GM21825 (cell line): ENCODE measurements around the gene REV3L.
"Not testable (repeated sequence)": the region's sequence is repeated elsewhere in the genome, so short reads cannot be mapped to it uniquely, and the experiment has no call there.

ENCODE experiments used
- ATAC-seq: cut with Tn5 transposase; IDR thresholded peaks from one replicate; pipeline ENCODE4 v1.9.1; 2021; ENCODE audit warnings: mild to moderate bottlenecking, moderate library complexity; ENCODE audit not compliant: unreplicated experiment

The REV3L gene

DNA sequence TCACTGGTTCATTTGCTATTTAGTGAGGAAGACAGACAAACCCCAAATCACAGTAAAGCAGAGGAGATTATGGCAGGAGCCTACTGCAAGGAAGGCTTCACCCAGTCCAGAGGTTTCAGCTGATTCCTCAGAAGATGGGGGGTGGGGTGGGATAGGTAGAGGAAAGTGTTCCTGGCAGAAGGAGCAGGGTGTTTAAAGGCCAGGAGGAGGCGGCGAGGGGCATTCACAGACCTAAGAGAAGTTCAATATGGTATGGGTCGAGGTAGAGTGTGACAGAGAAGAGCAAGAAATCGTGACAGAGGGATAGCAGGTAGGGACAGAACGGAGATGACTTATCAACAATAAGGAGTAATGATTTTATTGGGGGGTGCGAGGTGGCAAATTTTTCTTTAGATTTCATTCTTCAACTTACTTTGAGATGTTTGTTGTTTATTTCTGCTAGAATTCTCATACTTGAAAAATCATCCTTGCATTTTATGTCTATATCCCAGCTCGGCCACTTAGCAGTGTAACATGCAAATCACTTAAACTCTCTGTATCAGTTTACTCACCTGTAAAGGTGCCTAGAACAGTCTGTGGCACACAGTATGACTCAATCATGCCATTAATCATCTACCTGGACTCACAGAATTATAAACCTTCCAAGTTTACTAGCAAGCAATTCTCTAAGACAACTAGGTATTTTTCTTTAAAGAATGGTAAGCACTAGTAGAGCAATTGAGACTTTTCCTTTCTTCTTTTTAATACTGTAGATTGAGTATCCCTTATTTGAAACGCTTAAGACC is 176.7 kb downstream of the REV3L start:
- no peak for ATAC-seq

DNA sequence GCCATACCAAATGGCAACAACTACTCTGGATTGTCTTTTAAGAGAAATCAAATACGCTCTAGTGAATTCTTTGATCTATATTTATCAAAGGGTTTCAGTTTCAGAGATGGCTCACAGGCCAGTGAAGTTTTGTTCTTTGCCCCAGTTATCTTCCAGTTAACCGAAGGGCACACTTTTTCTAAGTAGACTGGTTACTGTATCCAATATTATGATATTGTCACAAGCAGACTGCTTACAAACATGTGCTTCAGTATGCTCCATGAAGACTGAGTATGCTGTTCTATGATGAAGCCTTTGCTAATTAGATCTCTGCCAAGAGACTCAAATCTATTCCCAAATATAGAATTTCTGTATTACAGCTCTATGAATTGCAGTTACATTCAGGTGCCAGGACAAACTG is 181.1 kb downstream of the REV3L start:
- ATAC-seq = peak; percentile 52

DNA sequence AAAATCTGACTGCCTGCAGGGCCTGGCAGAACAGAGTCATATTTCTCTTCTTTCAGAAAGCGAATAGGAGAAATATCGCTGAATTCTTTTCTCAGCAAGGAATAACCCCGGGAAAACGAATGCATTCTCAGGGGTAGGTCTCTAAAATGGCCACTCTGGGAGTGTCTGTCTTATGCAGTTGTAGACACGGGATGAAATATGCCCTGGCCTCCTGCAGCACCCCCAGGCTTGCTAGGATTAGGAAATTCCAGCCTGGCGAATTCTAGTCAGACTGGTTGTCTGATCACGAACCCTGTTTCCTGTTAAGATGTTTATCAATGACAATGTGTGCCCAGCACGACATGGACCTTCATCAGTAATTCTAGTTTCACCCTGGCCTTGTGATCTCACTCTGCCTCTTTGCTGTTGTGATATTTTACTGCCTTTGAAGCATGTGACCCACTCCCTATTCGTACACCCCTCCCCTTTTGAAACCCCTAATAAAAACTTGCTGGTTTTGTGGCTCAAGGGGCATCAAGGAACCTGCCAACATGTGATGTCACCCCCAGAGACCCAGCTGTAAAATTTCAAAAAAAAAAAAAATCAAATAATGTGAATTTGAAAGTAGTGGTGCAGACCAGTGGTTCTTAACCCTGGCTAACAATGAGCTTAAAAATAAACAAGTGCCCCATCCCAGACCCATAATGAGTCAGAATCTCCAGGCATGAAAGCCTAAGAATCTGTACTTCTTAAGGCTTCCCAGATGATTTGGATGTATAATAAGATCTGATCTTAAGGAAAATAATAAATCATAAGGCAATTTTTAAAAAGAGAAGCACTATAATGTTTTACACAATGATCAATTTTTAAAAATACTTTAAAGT is 181.8 kb downstream of the REV3L start:
- ATAC-seq = not testable (repeated sequence)

DNA sequence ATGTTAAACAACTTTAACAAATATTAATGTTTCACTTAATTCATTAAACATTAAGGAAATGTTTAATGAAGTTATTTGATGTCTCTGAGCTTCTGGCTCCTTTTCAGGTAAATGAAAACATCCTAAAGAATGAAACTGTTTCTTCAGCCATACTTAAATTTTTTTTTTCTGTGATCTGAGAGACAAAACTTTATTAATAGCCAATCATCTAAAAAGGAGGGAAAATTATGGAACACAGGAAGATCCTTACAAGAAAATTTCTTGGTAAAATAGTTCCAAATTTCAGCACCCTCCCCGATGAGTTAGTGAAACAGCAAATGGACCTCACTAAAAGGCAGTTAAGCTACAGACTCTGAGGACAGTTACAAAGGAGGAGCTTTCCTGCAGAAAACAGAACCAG is 185.2 kb downstream of the REV3L start:
- no peak for ATAC-seq

DNA sequence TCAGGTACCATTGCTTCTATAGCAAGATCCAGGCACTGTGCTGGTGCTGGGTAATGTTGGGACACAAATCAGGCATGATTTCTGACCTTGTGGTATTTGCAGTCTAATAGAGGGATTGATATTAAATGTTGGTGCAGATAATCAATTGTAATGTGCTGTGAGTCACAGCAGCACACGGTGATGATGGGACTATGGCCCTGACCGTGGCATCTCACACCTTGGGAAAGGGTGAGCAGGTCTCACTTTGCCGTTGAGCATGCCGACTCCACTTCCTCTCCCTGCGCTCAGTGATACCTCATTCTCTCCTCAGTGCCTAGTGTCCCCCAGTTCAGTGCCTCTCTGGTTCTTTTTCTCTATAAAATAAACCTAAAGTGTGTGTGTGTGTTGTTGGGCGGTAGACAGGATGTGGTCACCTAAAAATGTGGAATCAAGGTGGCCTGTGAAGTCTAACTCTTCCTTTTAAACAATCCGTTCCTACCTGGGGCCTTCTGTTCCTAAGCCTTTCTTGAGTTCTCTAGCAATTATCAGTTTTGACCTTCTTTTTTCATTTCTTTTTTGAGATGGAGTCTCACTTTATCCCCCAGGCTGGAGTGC is 188.5 kb downstream of the REV3L start:
- no peak for ATAC-seq

DNA sequence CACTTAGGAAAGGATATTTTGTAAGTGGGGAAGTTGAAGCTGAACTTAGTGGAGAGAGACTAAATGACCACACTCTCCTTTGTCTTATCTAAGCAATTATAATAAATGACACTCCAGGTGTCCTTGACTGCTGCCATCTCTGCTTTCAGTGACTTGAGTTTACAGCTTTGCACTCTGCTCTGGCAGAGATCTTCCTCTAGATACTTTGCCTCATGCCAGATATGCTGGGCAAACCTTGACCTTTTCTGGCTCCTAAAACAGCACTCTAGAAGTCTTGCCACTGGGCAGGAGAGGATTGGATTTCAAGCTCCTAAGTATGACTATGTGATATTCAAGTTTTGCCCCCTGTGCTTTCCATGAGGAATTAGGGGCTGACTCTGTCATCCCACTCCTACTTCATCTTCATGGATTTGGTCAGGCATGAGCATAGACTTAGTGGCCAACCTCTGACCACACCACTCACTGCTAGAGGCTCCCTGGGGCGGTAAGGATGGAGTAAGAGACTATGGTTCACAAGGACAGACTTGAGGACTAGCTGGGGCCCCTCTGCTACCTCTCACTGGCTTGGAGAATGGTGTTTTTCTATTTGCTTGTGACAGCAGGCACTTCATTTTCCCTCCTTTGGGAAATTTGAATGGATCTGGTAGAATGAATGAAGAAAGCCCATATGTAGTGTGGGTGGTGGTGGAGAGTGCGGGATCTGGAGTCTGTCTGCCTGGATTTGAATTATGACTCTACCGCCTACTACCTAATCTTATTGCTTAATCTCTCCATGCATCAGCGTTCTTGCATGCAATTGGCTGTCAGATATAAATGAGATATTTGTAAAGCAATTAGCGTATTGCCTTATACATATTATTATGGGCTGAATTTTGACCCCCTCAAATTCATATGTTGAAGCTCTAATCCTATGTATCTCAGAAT is 191.4 kb downstream of the REV3L start:
- no peak for ATAC-seq

DNA sequence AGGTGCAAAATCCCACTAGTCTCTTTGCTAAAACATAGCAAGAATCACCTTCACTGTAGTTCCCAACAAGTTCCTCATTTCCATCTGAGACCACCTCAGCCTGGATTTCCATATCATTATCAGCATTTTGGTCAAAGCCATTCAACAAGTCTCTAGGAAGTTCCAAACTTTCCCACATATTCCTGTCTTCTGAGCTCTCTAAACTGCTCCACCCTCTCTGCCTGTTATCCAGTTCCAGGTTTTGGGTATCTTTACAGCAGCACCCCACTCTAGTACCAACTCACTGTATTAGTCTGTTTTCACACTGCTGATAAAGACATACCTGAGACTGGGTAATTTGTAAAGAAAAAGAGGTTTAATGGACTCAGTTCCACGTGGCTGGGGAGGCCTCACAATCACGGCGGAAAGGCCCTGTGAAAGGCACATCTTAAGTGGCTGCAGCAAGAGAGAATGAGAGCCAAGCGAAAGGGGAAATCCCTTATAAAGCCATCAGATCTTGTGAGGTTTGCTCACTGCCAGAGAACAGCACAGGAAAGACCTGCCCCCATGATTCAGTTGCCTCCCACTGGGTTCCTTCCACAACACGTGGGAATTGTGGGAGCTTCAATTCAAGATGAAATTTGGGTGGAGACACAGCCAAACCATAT is 192.2 kb downstream of the REV3L start:
- ATAC-seq = peak; percentile 90

DNA sequence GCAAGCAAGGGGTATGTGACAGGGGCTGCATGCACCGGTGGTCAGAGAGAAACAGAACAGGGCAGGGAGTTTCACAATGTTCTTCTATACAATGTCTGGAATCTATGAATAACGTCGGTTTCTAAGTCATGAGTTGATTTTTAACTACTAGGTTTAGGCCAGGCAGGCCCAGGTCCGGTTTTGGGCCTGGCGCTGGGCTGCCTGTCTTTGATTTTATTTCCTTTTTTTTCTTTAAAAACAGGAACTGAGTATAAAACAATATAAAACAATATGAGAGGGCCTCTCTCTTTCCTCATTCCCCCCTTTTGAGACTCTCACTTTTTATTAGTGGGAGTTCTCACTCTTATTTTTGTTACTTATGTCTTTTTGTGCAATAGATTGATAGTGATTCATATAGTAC is 198.7 kb downstream of the REV3L start:
- ATAC-seq = not testable (repeated sequence)

DNA sequence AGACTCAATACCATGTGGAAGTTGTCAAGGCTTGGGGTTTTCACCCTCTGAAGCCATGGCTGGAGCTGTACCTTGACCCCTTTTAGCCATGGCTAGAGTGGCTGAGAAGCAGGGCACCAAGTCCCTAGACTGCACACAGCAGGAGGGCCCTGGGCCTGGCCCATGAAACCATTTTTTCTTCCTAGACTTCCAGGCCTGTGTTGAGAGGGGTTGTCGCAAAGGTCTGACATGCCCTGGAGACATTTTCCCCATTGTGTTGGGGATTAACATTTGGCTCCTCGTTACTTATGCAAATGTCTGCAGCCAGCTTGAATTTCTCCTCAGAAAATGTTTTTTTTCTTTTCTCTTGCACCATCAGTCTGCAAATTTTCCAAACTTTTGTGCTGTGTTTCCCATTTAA is 199.3 kb downstream of the REV3L start:
- ATAC-seq = no peak

DNA sequence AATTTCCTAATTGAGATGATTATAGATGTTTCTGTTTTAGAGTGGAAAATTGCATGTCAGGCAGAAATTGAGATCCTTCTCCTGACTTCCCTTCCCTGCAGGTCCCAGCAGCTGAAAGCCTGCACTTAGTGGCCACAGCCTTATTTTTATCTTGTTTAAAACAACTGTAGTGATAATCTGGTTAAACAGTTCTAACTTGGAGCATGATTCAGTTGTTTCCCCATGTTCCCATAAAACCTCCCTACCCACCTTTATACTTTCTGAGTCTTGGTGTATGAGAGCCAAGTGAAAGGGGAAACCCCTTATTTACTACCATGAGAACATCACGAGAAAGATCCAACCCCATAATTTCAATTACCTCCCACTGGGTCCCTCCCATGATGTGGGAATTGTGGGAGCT is 200.5 kb downstream of the REV3L start:
- ATAC-seq = no peak

DNA sequence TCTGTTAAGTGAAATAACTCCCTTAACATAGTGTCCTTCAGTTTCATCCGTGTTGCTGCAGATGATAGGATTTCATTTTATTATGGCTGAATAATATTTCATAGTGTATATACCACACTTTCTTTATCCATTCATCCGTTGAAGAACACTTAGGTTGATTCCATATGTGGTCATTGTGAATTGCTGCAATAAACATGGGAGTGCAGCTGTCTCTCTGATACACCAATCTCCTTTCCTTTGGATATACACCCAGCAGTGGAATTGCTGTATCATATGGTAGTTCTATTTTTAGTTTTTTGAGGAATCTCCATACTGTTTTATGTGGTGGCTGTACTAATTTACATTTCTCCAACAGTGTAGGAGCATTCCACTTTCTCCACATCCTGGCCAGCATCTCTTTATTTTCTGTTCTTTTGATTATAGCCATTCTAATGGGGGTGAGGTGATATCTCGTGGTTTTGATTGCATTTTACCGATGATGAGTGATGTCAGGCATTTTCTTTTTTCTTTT is 202.5 kb downstream of the REV3L start:
- no peak for ATAC-seq

DNA sequence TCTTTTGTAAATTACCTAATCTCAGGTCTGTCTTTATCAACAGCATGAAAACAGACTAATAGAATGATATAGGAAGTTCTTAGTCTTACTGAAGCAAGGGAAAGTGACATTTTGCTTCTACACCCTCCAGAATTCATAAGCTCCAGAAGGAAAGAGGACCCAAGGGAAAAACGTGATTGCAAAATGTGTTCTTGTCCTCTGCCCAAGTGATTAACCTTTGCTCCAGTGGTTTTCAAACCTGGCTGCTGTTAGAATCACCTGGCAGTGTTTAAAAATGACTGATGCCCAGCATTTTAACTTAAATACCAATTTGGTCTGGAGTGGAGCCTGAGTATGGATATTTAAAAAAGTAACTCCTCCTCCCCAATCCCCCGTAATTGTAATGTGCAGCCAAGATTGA is 204.3 kb downstream of the REV3L start:
- ATAC-seq = no peak

DNA sequence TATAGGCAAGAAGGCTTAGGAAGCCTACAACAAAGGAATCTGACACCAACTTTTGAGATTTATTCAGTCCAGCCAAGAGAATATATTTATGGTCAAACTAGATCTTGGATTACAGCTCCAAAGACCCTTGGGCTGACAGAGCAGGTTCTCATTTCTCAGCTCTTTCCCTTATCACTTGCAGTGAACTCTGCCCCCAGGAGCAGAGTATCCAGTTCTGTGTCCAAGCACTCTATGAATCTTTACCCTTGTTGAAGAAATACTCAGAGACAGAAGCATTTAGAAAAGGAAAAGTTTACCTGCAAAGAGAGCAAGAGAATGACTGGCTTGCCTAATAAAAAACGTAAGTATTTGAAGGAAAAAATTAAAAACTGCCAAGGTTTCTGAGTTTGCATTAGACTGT is 205.2 kb downstream of the REV3L start:
- no peak for ATAC-seq

DNA sequence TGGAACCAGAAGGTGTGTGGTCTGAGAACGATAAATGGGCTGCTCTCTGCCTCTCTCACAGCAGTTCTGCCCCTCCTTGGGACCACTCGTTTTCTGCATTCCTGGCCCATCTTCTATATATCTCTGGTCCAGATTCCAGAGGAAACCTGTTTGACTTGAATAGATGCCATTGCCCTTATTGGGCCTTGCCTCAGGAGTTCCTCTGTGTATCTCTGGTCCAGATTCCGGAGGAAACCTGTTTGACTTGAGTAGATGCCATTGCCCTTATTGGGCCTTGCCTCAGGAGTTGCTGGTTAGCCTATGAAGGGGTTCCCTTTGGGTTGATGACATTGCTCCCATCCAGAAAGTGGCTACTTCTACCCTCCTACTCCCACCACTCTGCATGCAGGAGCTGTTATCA is 206.3 kb downstream of the REV3L start:
- ATAC-seq = no peak

DNA sequence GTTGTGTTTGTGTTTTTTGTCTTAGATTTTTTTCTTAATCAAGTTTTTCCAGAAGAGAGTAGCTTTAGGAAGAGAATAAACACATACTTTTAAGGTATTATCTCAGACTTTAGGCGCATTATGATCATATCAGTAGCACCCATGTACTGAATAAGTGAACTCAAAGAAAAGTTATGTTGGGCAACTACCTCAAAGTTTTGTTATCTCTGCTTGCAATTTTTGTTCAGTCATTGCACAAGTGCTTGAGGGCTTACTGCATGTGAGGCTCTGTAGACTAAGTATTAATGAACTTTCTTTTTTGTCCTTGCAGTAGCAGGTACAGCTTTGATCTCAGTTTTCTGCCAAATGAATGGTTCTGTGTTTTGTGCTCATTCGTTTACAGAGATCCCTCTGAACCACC is 206.7 kb downstream of the REV3L start:
- ATAC-seq = no peak

DNA sequence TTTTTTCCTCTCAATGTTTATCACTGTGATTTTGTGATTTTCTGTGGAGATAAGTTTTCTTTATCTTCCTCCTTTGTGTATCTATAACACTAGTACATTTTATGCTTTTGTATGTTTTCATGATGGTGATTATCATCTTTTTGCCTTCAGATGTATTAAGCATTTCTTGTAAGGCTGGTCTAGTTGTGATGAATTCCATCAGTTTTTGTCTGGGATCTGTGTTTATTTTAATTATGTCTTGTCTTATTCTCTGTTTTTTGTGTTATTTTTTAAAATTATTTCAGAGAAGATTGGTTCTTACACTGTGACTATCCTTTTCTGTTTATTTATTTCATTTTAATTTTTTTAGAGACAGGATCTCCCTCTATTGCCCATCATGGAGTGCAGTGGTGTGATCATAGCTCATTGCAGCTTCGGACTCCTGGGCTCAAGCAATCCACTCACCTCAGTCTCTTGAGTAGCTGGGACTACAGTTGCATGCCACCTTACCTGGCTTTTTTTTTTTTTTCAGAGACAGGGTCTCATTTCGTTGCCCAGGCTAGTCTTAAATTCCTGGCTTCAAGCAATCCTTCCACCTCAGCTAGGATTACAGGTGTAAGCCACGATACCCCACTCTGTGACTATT is 208.3 kb downstream of the REV3L start:
- ATAC-seq = no peak

DNA sequence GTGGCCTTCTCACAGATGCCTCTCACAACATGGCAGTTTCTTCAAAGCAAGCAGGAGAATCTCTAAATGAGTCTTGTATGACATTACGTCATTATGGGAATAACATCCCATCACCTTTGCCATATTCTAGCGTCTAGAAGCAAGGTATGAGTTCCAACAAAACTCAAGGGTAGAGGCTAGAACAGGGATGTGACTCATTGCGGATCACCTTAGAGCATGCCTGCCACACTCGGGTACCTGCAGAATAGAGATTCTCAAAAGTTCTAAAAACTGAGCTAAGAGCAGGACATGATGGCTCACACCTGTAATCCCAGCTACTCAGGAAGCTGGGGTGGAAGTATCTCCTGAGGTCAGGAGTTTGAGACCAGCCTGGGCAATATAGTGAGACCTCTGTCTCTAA is 212.9 kb downstream of the REV3L start:
- no peak for ATAC-seq

DNA sequence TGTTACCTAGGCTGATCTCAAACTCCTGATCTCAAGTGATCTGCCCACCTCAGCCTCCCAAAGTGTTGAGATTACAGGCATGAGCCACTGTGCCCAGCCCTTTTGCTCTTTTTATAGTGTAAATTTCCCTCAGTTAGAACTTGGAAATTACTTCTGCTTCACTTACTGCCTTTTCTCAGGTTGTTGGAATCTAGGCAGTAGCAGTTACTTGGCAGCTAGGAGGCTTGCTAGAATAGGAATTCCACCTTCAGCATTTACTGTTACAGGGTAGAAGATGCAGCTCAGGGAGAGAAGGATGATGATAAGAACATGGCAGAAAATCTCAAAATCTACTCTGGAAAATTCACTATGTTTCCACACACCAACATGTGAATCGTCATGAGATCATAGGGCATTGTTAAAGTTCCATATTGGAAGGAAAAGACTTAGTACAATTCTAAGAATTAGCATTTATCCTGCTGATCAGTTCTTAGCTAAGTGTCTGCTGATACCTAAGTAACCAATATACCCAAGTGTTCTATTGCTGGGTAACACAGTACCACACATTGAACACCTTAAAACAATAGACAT is 213.5 kb downstream of the REV3L start:
- ATAC-seq = no peak

DNA sequence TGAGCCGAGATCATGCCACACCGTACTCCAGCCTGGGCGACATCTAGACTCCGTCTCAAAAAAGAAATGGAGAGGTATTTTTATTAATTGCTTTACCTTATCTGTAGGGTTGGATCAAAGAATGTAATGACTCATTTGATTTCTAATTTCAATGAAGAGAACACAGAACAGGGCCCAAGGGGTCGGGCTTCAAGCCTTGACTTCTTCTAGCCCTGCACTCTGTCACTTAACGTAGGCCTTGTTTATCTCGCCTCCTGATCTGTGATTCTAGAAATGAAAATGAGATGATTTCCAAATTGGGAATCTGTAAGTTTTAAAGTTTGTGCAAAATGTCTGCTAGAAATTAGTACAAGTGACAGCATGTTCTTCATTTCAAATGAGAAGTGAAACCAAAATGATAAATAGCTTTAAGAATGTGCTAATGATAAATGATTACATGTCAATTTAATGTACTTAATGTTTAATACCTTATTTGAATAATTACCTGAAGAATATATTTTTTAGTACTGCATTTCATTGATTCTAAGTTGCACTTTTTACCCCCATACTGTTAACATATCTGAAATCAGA is 215.2 kb downstream of the REV3L start:
- ATAC-seq = no peak
